ENCODE data around the gene TRAK1.

DNA sequence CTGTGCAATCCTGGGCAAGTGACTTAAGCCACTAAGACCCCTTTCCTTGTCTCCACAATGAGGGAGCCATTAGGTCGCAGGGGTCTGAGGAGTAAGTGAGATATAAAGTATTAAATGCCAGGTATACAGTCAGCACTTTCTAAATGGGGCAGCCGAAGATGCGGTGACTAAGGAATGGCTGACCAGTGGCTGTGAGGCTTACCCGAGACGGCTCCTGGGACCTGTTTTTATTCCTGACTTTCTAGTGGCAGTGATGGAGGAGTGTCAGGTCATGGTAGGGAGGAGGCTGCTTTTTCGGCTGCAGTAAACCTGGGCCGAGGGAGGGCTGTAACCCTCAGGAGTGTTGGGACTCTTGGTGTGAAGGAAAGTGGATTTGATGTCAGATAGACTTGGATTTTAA lies 52.3 kb downstream of the TRAK1 start:
- no peak for TF ChIP-seq CTCF (conservative IDR thresholded peaks at IDR 0.05; ENCODE audit: low read length)
- TF ChIP-seq EZH2phosphoT487 (IDR thresholded peaks at IDR 0.05; ENCODE audit: borderline replicate concordance) = no peak
